HG03139 (cell line): ENCODE measurements around the gene WDTC1.

Experiments used
- ATAC-seq: cut with Tn5 transposase; IDR thresholded peaks from one replicate; pipeline ENCODE4 v1.9.1; 2021; ENCODE audit not compliant: unreplicated experiment

WDTC1 gene

DNA sequence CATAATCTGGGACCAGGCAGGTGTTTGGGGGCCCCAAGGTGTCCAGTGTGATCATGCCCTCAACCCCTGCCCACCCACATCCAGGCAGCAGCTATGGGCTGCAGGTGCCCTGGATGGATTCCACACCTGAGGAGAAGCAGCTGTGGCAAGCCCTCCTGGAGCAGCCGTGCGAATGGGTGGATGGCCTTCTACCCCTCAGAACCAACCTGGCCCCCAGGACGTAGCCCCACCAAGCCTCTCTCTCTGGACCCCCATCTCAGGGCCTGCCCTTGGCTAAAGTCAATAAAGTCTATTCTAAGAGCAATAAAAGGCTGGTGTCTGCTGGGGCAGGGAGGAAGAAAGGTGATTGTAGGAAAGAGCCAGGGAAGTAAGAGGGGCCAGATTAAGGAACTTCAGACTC, 119.2 kb downstream of the WDTC1 start:
- no peak for ATAC-seq

DNA sequence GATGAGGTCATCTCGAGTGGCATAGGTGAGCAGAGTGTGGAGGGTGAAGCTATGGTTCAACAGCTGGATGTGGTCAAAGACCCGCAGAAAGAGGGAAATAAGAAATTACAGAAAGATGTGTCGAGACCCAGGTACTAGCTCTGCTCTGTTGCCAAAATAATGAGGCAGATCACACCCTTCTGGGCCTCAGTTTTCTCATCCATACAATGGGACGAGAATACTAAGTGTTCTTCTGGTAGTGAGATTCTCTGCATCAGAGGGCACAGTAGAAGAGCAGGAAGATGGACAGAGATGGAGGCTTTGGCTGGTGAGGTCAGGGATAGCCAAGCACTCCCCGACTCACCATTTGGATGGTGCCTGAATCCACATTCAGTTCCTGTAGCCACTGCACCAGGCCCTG, 121.3 kb downstream of the WDTC1 start:
- ATAC-seq: no peak

- no peak for ATAC-seq
These were observed 121.8 kb downstream of the WDTC1 start for GRCh38 chr1:27356277-27356618.

- ATAC-seq: no peak
These were observed 122.3 kb downstream of the WDTC1 start for GRCh38 chr1:27356619-27357280.

GRCh38 chr1:27357281-27358037, 123.0 kb downstream of the WDTC1 start:
- no peak for ATAC-seq
